Prostate gland (tissue), 2 donors: Measurements from ENCODE around the gene DCST1.

Source experiments
- POLR2A ChIP-seq: fragments of 450-650 bp; IDR thresholded peaks from one replicate; pipeline ENCODE4 v1.6.1; 2016; ENCODE audit warnings: antibody characterized with exemption, mild to moderate bottlenecking
- TF ChIP-seq, protein P1 (sequence below), 4 experiments: fragments of 200-600 bp in 2 of 4; fragments of 450-650 bp in 2 of 4; sonication (generic) in 2 of 4; IDR thresholded peaks; 1 replicate in 3 of 4; 2 replicates in 1 of 4; pipeline ENCODE4 v1.5.1; 2016 to 2019; ENCODE audit warnings: antibody characterized with exemption in 4 of 4, mild to moderate bottlenecking in 2 of 4, moderate library complexity in 2 of 4

DNA sequence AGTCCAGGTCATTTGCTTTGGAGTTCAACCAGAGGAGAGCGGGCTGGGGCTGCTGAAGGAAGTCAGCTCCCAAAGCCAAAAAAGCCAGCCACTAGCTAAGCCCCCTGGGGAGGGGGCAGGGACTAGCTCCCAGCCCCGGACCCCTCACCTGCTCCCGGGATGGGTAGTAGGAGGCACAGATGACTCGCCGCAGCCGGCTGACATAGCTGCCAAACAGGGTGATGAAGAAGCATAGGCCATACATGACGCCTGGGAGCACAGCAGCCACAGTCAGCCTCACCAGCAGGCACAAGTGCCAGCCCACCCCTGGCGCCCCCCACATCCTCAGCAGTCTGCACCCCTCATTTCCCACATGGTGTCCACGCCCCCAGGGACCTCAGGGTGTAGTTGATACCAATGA is 7.5 kb upstream of the DCST1 start:
- TF ChIP-seq, protein P1, sequence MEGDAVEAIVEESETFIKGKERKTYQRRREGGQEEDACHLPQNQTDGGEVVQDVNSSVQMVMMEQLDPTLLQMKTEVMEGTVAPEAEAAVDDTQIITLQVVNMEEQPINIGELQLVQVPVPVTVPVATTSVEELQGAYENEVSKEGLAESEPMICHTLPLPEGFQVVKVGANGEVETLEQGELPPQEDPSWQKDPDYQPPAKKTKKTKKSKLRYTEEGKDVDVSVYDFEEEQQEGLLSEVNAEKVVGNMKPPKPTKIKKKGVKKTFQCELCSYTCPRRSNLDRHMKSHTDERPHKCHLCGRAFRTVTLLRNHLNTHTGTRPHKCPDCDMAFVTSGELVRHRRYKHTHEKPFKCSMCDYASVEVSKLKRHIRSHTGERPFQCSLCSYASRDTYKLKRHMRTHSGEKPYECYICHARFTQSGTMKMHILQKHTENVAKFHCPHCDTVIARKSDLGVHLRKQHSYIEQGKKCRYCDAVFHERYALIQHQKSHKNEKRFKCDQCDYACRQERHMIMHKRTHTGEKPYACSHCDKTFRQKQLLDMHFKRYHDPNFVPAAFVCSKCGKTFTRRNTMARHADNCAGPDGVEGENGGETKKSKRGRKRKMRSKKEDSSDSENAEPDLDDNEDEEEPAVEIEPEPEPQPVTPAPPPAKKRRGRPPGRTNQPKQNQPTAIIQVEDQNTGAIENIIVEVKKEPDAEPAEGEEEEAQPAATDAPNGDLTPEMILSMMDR (IDR thresholded peaks at IDR 0.05): no peak
- TF ChIP-seq POLR2A: no peak
